HTR-8/SVneo (cell line): ENCODE measurements around the gene KIF6.

Experiments
- DNase-seq: peaks from one replicate; pipeline ENCODE4 v3.0.0; 2011; ENCODE audit warnings: low spot score, mixed read lengths; ENCODE audit not compliant: insufficient read length
- FAIRE-seq: peaks from 2 replicates; lab custom pipeline; 2011; peaks lifted over from hg19 to GRCh38; lab: Jason Lieb, UNC

The KIF6 gene

DNA sequence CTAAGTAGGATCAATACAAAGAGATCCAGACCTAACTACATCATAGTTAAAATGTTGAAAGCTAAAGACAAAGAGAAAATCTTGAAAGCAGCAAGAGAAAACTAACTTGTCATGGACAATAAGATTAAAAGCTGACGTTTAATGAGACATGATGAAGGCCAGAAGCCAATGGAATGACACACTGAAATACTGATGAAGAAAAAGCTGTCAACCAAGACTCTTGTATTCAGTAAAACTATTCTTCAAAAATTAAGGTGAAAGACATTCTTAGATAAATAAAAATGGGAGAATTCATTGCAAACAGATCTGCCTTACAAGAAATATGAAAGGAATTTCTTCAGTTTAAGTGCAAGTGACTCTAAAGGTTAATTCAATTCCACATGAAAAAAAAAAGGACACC is 256.8 kb downstream of the KIF6 start:
- DNase-seq, result no peak
- FAIRE-seq, result no peak

DNA sequence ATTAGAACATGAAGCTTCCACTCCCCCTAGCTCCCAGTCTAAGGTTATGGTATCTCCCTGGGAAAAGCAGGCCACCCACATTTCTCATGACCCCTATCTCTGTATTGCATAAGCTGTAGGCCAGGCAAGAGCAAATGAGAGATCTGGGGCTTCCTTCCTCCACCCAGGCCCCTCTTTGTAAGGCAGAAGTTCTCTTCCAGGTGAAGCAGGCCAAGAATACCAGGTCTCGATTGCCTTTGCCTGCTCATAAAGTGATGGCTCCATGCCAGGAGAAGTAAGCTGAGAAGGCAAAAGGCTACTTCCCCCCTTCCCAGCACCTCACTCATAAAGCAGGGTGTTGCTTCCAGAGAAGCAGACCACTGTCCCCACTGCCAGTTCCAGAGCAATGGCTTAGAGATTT is 258.6 kb downstream of the KIF6 start:
- FAIRE-seq, result no peak

DNA sequence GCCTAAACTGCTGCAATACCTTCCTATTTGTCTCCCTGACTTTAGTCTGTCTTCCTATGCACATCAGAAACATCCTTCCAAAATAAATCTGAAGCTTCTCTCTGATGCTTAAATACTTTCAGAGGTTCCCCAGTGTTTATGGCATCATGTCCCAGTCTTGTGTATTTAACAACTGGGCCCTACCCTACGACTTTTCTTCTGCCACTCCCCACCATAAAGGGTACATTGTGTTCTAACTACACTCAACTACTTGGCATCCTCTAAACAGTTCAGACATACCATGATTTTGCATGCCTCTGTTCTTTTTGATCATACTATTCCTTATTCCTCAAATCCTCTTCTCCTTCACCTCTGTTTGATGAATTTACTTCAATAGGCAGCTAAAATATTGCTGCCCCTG is 259.7 kb downstream of the KIF6 start:
- no peak for DNase-seq
- FAIRE-seq, result no peak

More for the DNA sequence above, 258.6 kb downstream of the KIF6 start:
- DNase-seq, result no peak

DNA sequence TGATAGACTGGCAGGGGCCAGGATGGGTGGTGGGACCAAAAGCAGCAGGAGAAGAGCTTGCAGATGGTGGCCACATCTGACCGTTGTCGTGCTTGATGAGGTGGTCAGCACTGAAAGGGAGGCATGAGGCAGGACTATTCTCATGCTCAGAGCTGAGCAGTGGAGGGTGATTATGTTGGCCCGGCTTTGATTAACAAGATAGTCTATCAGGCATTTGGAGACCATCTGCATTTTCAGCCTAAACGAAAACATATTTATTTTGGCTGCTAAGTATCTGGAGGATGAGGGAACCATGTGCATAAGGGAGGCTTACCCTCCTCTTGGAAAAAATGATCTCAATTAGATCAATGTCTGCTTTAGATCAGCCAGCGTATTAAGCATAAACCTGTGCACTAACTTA is 261.1 kb downstream of the KIF6 start:
- no peak for DNase-seq
- FAIRE-seq, result no peak

DNA sequence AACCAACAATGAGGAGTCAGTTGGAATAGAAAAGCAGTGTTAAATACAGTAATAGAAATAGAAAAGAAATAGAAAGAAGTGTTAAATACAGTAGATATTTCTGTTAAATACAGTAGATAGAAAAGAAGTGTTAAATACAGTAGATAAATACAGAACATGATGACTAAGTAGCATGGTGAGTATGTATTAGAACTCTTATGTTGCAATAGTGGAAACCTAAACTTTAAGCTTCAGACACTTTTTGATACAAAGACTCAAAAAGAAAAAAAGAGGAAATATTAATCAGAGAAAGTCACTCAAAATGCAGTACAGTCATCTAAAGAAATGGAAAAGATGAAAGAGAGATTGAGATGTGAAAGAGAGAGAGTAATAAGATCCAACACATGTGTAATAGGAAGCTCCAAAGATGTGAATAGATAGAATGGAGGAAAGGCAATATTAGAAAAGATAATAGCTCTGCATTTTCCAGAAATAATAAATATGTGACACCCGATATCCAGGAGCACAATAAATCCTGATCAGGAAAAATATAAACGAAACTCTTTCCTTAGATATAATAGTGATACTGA is 271.2 kb downstream of the KIF6 start:
- DNase-seq, result no peak

DNA sequence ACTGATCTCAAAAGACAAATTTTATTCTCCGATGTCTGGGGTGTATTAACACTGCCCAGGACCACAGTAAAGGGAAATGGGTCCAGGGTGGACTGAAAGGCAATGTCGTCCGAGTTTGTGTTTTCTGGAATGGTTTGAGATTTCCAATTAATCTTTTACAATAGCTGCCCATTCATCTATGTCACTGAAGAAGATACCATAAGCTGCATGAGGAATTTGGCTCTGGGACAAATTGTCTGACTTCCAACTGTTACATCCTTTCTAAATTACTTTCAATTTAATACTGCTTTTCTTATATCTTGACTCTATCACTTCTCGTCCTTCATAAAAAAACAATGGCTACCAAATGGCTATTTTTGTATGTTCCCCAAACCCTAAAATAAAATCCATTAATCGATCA is 272.0 kb downstream of the KIF6 start:
- DNase-seq (no peak), FAIRE-seq (no peak)

More for the DNA sequence above, 271.2 kb downstream of the KIF6 start:
- no peak for FAIRE-seq

DNA sequence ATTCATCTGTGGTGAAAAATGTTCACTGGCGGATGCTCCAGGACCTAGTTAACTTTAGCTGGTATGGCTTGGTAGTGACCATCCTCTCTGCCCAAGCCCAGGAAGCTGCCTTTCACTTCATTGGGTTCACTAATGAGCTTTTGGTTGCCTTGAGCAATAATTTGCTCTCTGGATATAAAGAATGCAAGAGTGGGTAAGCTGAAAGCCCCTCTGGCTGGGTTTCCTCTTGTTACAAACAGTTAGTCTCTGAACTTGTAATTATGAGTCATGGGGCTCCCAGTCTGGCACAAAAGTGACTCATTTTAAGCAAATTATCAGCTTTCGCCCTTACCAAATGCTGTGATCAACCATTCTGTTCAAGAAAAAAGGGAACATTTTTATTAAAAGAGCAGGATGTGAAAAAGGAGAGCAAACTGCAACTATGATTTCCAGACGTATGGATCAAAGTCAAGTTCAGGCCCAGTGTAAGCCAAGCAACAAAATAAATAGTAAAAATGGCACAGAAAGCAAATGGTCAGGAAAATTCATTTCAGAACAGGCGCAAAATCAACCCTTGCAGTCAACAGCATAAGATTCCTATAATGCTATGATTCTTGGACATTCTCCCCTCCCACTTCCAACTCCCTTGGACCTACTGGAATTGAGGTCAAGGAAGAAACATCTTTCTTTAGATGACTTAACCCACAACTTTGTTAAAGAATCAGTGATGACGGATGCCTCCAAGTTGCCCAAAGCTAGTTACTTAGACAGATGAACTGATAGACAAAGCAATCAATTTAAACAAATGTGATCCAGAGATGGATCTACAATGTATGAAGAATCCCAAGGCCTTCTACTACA is 272.7 kb downstream of the KIF6 start:
- no peak for FAIRE-seq
- no peak for DNase-seq

DNA sequence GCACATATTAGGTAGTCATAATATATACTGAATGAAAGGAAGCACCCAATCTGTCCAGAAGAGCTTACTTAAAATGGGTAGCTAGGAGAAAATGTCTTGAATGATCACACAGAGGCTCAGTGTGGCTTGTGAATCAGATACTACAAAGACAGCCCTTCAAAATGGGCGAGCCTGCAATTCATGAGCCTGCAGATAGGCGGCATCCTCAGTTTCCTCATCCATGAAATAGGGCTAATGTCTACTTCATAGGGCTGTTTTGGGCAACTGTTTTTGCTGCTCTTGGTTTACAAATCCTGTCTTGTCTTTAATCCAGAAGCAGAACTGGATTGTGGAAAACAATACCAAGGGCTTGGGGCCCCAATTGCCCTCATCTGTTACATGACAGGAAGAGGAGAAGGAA is 273.4 kb downstream of the KIF6 start:
- no peak for FAIRE-seq
- no peak for DNase-seq

DNA sequence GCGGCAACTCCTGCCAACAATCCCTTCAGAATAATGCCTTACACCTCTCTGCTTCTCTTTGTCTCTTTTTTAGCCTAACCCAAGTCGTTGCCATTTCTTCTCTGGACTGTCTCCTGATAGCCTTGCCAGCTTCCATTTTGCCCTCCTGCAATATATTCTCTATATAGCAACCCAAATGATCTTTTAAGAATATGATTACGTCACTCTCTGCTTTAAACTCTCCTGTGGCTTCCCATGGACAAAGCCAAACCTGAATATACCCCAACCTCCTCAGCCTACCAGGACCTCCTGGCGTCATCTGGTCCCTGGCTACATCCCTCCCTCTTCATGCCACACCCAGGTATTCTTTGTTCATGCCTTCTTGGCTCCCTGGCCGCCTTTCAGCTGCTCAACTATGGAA is 276.2 kb downstream of the KIF6 start:
- no peak for FAIRE-seq
- no peak for DNase-seq

DNA sequence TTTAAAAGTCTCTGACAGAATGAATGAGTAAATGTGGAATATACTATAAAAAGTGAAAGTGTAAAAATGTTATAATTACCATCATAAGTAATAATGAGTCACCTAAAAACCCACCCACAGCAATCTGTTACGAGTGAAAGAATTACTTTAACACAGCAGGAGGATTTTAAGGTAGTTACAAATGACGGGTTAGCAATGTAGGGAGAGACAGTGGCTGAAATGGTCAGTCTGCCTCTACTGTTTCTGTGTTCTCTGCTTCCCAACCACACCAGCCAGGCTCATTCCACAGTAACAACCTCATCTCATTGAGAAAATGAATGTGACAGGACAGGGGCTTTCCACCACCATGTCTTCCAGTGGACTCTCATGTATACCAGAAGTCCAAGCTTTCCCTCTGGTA is 278.3 kb downstream of the KIF6 start:
- no peak for DNase-seq
- FAIRE-seq, result no peak

DNA sequence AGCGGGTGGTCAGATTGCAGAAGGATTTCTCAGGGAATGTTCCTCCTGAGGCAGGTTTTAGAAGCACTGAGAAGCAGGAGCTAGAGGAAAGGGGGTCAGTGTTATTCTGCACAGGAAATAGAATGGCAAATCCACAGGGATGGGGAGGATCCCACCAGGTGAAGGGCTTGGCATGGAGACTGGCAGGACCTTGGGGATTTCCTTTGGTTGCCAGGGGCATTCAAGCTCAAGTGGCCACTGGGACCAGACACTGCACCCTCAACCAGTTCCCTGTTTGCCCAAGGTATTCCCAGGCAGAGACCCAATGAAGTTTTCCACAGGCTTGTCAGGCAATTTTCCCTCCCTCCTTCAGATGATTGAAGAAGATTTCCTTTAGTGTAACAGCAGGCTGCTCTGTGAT is 279.5 kb downstream of the KIF6 start:
- FAIRE-seq (no peak), DNase-seq (no peak)

DNA sequence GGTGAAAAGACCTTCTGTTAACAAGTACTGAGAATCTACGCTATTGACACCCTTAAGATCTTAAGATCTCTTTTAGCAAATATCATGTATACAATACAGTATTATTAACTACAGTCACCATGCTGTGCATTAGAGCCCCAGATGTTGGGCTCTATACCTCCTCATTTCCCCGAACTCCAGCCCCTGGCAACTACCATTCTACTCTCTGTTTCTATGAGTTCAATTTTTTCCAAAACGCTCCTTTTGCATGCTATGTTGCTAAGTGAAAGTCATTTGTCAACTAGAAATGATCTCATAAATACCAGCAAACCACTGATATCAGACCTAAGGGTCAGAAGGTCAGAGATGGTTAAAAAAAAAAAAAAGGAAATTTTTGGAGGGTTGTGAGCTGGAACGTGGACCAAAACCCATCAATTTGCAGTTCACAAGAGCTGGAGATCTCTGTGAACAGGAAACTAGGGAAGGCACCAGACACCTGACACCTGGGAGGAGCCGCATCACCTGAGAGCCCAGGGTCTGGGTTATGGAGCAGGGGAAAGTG is 280.7 kb downstream of the KIF6 start:
- DNase-seq, result no peak
- no peak for FAIRE-seq

DNA sequence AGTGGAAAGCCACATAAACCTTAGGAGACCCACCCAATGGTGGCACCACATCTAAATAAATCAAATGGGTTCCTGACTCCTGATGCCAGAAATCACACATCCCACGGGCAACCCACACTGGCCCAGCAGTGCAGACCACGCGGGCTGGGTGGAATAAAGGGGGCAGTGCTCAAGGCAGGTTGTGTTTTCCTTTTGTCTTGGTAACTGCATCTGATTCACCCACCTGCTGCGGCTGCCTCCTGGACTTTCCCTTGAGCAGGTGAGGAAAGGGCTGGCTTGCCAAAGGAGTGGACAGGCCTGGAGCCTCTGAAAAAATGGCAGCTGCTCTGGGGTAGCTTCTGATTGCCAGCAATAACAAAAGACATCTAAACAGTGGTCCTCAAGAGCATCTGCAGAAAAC is 283.2 kb downstream of the KIF6 start:
- FAIRE-seq, result no peak
- no peak for DNase-seq

DNA sequence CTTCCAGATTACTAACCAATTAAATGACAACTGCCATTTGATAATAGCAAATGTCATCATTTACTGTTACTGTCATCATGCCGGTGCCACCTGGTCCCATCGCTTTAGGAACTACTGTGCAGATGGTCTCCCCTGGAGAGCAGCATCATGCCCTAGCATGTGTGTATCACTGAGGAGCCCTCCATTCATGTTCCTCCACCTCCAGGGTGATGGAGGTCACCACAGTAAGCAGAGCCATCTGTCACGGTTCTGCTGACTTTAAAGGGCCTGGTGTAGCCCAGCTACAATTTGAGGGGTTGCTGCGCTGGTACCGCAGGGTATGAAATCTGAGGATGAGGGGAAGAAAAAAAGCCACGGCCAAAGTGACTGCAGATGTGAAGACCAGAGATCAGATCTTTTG is 283.9 kb downstream of the KIF6 start:
- FAIRE-seq, result no peak
- no peak for DNase-seq

DNA sequence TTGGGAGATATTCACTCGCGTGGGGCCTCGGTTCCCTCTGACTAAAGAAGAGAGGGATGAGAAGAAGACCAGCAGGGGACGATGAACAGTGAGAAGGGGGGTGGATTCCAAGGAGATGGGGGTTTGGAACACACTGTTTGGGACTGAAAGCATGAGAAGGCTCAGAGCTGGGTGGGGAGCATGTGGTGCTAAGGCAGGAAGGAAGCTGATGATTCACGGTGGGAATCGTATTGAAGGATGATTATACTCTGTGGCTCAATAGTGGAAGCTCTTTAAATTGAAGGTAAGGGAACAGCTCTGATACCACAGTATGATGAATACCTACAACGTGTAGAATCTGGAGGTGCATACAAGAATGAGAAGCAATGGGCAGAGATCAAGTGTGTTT is 285.2 kb downstream of the KIF6 start:
- DNase-seq, result no peak
- FAIRE-seq, result no peak

DNA sequence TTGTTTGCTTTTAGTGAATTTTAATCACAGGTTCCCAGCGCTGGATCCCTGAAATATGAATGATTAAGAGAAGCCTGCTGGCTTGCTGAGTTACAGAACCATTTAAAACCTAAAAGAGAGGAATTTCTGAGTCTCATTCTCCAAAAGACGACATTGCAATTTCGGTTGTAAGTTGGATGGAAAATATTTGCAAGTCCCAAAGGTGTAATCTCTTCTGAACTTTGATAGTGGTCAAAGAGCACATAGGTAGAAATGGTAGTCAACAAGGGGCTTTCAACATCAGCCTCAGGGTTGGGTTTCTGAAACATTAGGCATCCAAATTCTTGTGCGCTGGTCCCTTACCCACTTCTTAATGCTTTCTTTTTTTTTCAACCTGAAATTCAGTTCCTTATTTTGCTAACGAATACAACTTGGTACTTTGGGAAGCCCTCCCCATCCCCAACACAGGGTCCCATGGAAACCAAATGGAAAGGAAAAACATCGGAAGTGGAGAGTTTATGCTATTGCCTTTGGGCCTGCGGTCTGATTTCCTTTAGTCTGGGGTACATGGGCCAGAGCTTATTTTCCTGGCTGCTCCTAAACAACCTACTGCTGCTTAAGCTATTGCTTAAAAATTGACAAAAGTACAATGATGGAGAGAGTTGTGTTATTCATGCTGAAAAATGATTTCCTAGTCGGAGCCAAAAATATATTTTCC is 285.7 kb downstream of the KIF6 start:
- no peak for FAIRE-seq
- DNase-seq, result no peak

DNA sequence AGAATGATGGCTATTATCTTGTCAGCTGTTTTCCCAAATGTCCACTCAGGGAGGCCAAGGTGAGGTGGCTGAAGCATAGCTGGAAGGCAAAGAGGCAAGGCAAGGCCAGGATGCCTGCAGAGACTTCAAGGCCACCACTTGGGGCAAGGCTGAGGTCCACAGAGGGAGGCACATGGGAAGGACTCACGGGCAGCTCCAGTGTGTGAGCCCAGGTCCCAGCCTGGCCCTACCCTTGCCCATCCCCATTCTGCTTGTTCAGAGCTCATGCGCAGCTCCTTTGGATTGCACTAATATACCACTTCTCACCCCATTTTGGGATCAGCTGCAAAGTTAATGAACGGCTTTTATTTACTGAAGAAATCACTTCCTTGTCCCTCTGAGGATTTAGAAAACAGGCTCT is 291.6 kb downstream of the KIF6 start:
- no peak for FAIRE-seq
- DNase-seq, result no peak

DNA sequence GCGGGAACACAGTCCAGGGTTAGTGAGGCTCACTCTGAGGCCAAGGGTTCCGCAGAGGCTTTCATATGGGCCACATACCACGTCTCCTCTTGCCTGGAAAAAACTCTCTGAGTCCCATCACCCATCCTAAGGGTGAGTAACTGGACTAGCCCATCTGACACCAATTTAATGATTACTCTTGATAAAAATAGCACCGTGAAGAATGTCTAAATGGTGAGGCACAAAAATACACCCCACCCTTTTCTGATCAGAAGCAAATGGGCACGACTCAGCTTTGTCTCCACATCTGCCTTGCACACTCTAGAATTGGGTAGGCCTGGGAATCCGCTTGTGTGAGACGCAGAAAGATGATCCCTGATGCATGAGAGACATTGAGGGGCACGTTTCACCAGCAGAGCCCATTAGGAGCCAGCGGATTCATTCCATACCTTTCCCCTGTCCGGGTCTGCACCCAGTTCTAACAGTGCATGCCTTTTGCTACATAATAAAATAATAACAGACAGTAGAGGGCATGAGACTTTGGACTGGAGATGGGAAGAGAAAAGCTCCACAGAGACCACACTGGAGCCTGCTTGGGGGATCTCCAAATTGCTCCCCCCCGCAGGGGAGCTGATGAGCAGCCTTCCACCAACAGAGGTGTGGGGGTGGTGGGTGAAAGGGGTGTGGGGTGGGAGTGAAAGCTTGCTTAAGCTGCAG is 292.7 kb downstream of the KIF6 start:
- no peak for DNase-seq
- FAIRE-seq, result no peak

DNA sequence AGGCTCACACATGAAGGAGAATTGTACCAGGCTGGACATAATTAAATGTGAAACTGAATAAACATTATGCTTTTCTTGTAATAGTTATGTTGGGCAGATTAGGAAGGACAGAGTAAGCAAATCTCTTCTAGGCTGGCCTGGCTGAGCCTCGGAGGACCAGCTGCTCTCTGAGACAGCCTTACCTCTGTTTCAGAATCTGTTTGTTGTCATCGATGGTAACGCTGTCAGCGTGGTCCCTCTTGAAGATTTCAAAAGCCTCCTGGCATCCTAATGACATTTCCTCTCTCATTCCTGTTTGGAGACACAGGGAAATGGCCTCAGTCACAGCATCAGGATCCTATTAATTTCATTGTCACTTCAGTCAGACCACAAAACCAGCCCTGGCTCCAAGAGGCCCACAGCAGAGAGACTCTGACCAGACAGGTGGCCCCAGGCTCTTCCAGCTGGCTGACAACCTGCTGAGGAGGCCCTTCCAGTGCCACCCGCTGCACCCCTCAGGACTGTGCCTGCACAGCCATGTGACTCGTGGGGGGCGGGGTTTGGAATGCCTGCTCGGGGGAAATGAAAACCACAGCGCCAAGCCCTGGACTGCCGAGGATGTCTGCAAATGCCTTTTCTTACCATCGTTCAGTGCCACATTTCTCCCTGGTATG is 294.2 kb downstream of the KIF6 start:
- FAIRE-seq, result no peak
- DNase-seq, result no peak

DNA sequence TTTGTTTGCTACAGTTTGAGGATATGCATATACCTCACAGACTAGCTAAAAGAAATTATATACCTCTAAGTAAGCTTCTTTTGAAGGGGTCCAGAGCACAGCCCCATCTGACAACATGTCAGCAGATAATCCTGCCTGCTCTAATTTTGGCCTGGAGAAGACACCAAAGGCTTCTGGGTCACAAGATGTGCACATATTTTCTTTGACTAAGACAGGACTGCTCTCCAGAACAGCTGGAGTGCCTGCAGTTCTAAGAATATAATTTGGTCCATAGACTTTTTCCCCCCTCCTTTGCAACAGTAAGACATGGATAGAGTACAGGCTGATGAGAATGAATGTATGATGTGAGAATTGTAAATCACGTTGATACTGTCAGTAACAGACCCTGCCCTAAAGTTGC is 294.8 kb downstream of the KIF6 start:
- FAIRE-seq (no peak), DNase-seq (no peak)
